ENCODE results near the gene TBC1D5.

The TBC1D5 gene

GRCh38 chr3:17645074-17645698, 97.2 kb downstream of the TBC1D5 start:
- no peak for DNase-seq (ENCODE audit: low read depth)
- TF ChIP-seq CTCF (IDR thresholded peaks at IDR 0.05; ENCODE audit: control insufficient read depth, insufficient read depth, low read depth, low read length, missing control alignments) = peak; percentile 68
- H3K4me3 ChIP-seq (ENCODE audit: control insufficient read depth, low read depth, low read length) = no peak overlapping the region

GRCh38 chr3:17643691-17644090, 98.7 kb downstream of the TBC1D5 start:
- no peak overlapping the region for H3K4me3 ChIP-seq (ENCODE audit: control insufficient read depth, low read depth, low read length)
- peak; percentile 80 for DNase-seq (ENCODE audit: low read depth)
- no peak for TF ChIP-seq CTCF (IDR thresholded peaks at IDR 0.05; ENCODE audit: control insufficient read depth, insufficient read depth, low read depth, low read length, missing control alignments)

GRCh38 chr3:17642474-17642873, 100.0 kb downstream of the TBC1D5 start:
- no peak for DNase-seq (ENCODE audit: low read depth)
- TF ChIP-seq CTCF (IDR thresholded peaks at IDR 0.05; ENCODE audit: control insufficient read depth, insufficient read depth, low read depth, low read length, missing control alignments) = no peak
- H3K4me3 ChIP-seq (ENCODE audit: control insufficient read depth, low read depth, low read length) = no peak overlapping the region

- no peak overlapping the region for H3K4me3 ChIP-seq (ENCODE audit: control insufficient read depth, low read depth, low read length)
- DNase-seq (ENCODE audit: low read depth) = no peak
- no peak for TF ChIP-seq CTCF (IDR thresholded peaks at IDR 0.05; ENCODE audit: control insufficient read depth, insufficient read depth, low read depth, low read length, missing control alignments)
These were observed 102.0 kb downstream of the TBC1D5 start for GRCh38 chr3:17640466-17640865.

- peak; percentile 65 for DNase-seq (ENCODE audit: low read depth)
- no peak overlapping the region for H3K4me3 ChIP-seq (ENCODE audit: control insufficient read depth, low read depth, low read length)
- no peak for TF ChIP-seq CTCF (IDR thresholded peaks at IDR 0.05; ENCODE audit: control insufficient read depth, insufficient read depth, low read depth, low read length, missing control alignments)
These were observed 102.7 kb downstream of the TBC1D5 start for GRCh38 chr3:17639765-17640164.

GRCh38 chr3:17639257-17639656, 103.2 kb downstream of the TBC1D5 start:
- H3K4me3 ChIP-seq (ENCODE audit: control insufficient read depth, low read depth, low read length) = no peak overlapping the region
- TF ChIP-seq CTCF (IDR thresholded peaks at IDR 0.05; ENCODE audit: control insufficient read depth, insufficient read depth, low read depth, low read length, missing control alignments) = no peak
- DNase-seq (ENCODE audit: low read depth) = no peak

All from AG09309 (cell line).